K562 (cell line): ENCODE results near the gene XAB2. TPM values are rescaled to one million over a fixed set of nuclear protein-coding genes. Genes with fewer than 3 reads are reported as not detected.

ENCODE experiments used
- ATAC-seq: fragments of 200-7000 bp; cut with Tn5 transposase; 3 replicates; pipeline ENCODE4 v1.9.1; 2020; ENCODE audit warnings: moderate library complexity
- BruUV-seq: library from RNA; stranded (reverse); fragments of 400-500 nt; replicated peaks from 2 replicates; lab custom pipeline; 2021; lab: Mats Ljungman, UMichigan
- CTCF ChIA-PET: fragments of 300-600 bp; formaldehyde crosslinking; extraction: SDS; loops from one replicate; lab custom pipeline; 2021; ENCODE audit warnings: low intra/inter-chr PET ratio; lab: Yijun Ruan, JAX
- POLR2A ChIA-PET: fragments of 300-600, 350-650 bp; sonication (Branson Sonifier 250); formaldehyde crosslinking; extraction: SDS; loops from one replicate; lab custom pipeline; 2021; ENCODE audit warnings: antibody characterized with exemption, inconsistent platforms; lab: Yijun Ruan, JAX
- DNase-seq, 4 experiments: peaks; one replicate each; pipeline versions ENCODE4 v3.0.0 to v3.0.0-alpha.2; 2011 to 2018; ENCODE audit warnings: low spot score in 3 of 4, mixed read lengths in 3 of 4; ENCODE audit errors: extremely low read depth in 1 of 4
- FAIRE-seq: peaks from 2 replicates; lab custom pipeline; 2011; peaks lifted over from hg19 to GRCh38; lab: Jason Lieb, UNC
- H2AFZ ChIP-seq: 2 replicates; pipeline ENCODE4 v1.6.0; 2011; ENCODE audit warnings: low read depth, low read length, control low read depth, inconsistent platforms
- H3K27ac ChIP-seq: fragments of 200-600 bp; 3 replicates; pipeline ENCODE4 v1.8.0; 2011; ENCODE audit warnings: low read depth, mild to moderate bottlenecking, control low read depth, inconsistent platforms, low read length, moderate library complexity, mixed read lengths; ENCODE audit errors: extremely low read depth
- H3K27me3 ChIP-seq, 2 experiments: fragments of 300-600 bp in 1 of 2; 2 replicates in 1 of 2; 3 replicates in 1 of 2; pipeline versions ENCODE4 v1.6.0 to v1.8.0; 2011; ENCODE audit warnings: inconsistent platforms in 2 of 2, low read length in 2 of 2, mild to moderate bottlenecking in 1 of 2, mixed read lengths in 1 of 2, moderate library complexity in 1 of 2; ENCODE audit not compliant: control insufficient read depth in 2 of 2, insufficient read depth in 2 of 2
- H3K36me3 ChIP-seq: fragments of 300-600 bp; 3 replicates; pipeline ENCODE4 v1.8.0; 2011; ENCODE audit warnings: mild to moderate bottlenecking, low read length, inconsistent platforms; ENCODE audit not compliant: control insufficient read depth, insufficient read depth
- H3K4me1 ChIP-seq, 2 experiments: fragments of 200-600 bp in 1 of 2; replicated peaks in 1 of 2; 2 replicates in 1 of 2; 3 replicates in 1 of 2; pipeline versions ENCODE4 v1.5.1 to v1.8.0; 2011; ENCODE audit warnings: inconsistent platforms in 2 of 2, low read length in 2 of 2, mild to moderate bottlenecking in 1 of 2, mixed read lengths in 1 of 2, moderate library complexity in 1 of 2; ENCODE audit not compliant: control insufficient read depth in 2 of 2, insufficient read depth in 2 of 2
- H3K4me2 ChIP-seq: 2 replicates; pipeline ENCODE4 v1.6.1; 2011; ENCODE audit warnings: low read length, control low read depth, inconsistent platforms, mixed read lengths; ENCODE audit not compliant: insufficient read depth
- H3K4me3 ChIP-seq: fragments of 200-600 bp; sonication (generic), shearing (Covaris generic); 2 replicates; pipeline ENCODE4 v1.5.1; 2016; ENCODE audit warnings: control low read depth, inconsistent platforms
- H3K79me2 ChIP-seq: fragments of 200-600 bp; 3 replicates; pipeline ENCODE4 v1.8.0; 2011; ENCODE audit warnings: low read length, inconsistent platforms; ENCODE audit not compliant: control insufficient read depth, insufficient read depth
- H3K9ac ChIP-seq, 2 experiments: 2 replicates each; pipeline versions ENCODE4 v1.6.0 to v1.6.1; 2011; ENCODE audit warnings: low read depth in 2 of 2, low read length in 2 of 2, control low read depth in 1 of 2, inconsistent platforms in 1 of 2, mild to moderate bottlenecking in 1 of 2, mixed read lengths in 1 of 2; ENCODE audit not compliant: insufficient read depth in 1 of 2
- H3K9me1 ChIP-seq: one replicate; pipeline ENCODE4 v1.6.0; 2011; ENCODE audit warnings: inconsistent platforms, mild to moderate bottlenecking, low read length, moderate library complexity; ENCODE audit not compliant: control insufficient read depth, insufficient read depth
- H3K9me3 ChIP-seq: replicated peaks from 2 replicates; pipeline ENCODE4 v1.5.1; 2011; ENCODE audit warnings: low read depth, low read length, inconsistent platforms; ENCODE audit not compliant: control insufficient read depth, insufficient read depth
- H4K20me1 ChIP-seq: replicated peaks from 2 replicates; pipeline ENCODE4 v1.6.1; 2011; ENCODE audit warnings: low read length, inconsistent platforms, mixed read lengths; ENCODE audit not compliant: control insufficient read depth, insufficient read depth
- ATF1 ChIP-seq, 2 experiments: fragments of 450-650 bp in 1 of 2; IDR thresholded peaks; 2 replicates each; pipeline ENCODE4 v1.6.1; 2016; ENCODE audit warnings: missing compliant biosample characterization in 1 of 2, missing genetic modification characterization in 1 of 2
- E2F4 ChIP-seq: sonication (generic); formaldehyde crosslinking; IDR thresholded peaks from 2 replicates; pipeline ENCODE4 v1.8.0; 2022; ENCODE audit warnings: mild to moderate bottlenecking, low read depth, missing genetic modification reagents
- KDM1A ChIP-seq, 2 experiments: fragments of 450-650 bp; IDR thresholded peaks; 2 replicates each; pipeline ENCODE4 v1.6.1; 2016; ENCODE audit warnings: mild to moderate bottlenecking in 2 of 2
- MBD2 ChIP-seq: sonication (generic); IDR thresholded peaks from 2 replicates; pipeline ENCODE4 v1.6.1; 2016; ENCODE audit warnings: low read depth, borderline replicate concordance
- MEF2A ChIP-seq: IDR thresholded peaks from 2 replicates; pipeline ENCODE4 v1.6.1; 2011; ENCODE audit warnings: low read depth, mild to moderate bottlenecking, low read length, moderate library complexity; ENCODE audit not compliant: control insufficient read depth
- MYC ChIP-seq, 2 experiments: fragments of 250-450 bp in 1 of 2; sonication (Bioruptor Pico) in 1 of 2; IDR thresholded peaks; 2 replicates each; pipeline versions ENCODE4 v1.5.1 to v1.6.1; 2012 to 2021; ENCODE audit warnings: low read depth in 2 of 2, borderline replicate concordance in 1 of 2, improper control_type of control experiment in 1 of 2, low read length in 1 of 2, mild to moderate bottlenecking in 1 of 2, moderate library complexity in 1 of 2
- NR2C2 ChIP-seq, 2 experiments: fragments of 200-800 bp in 1 of 2; sonication (Bioruptor generic) in 1 of 2; sonication (generic) in 1 of 2; formaldehyde crosslinking in 1 of 2; IDR thresholded peaks; 2 replicates each; pipeline versions ENCODE4 v1.6.1 to v1.8.0; 2016 to 2022; ENCODE audit warnings: mild to moderate bottlenecking in 1 of 2, missing compliant biosample characterization in 1 of 2, missing genetic modification characterization in 1 of 2, missing genetic modification reagents in 1 of 2
- RBBP5 ChIP-seq: fragments of 200-600 bp; sonication (generic); IDR thresholded peaks from 2 replicates; pipeline ENCODE4 v1.6.1; 2012; ENCODE audit warnings: borderline replicate concordance, mild to moderate bottlenecking, low read length, control low read depth, inconsistent platforms; ENCODE audit not compliant: insufficient read depth, poor library complexity, severe bottlenecking
- RBM14 ChIP-seq: fragments of 200-400 bp; formaldehyde crosslinking; IDR thresholded peaks from 2 replicates; pipeline ENCODE4 v1.6.1; 2018; ENCODE audit warnings: low read depth, mild to moderate bottlenecking, low read length, moderate library complexity, borderline replicate concordance; ENCODE audit not compliant: insufficient read depth
- ZBTB11 ChIP-seq, 3 experiments: fragments of 200-800 bp in 1 of 3; fragments of 250-450 bp in 1 of 3; fragments of 450-650 bp in 1 of 3; sonication (Bioruptor Pico) in 1 of 3; sonication (Bioruptor generic) in 1 of 3; formaldehyde crosslinking in 1 of 3; IDR thresholded peaks; 2 replicates each; pipeline versions ENCODE4 v1.6.1 to v1.8.0; 2016 to 2022; ENCODE audit warnings: mild to moderate bottlenecking in 2 of 3, missing genetic modification characterization in 2 of 3, missing compliant biosample characterization in 1 of 3, moderate library complexity in 1 of 3
- ZBTB12 ChIP-seq: fragments of 250-450 bp; sonication (Bioruptor Pico); IDR thresholded peaks from 2 replicates; pipeline ENCODE4 v1.4.0; 2020
- ZBTB26 ChIP-seq: fragments of 450-650 bp; formaldehyde crosslinking; IDR thresholded peaks from 2 replicates; pipeline ENCODE4 v1.4.0; 2022; ENCODE audit warnings: missing genetic modification characterization
- ZBTB8A ChIP-seq: fragments of 450-650 bp; IDR thresholded peaks from 2 replicates; pipeline ENCODE4 v1.6.1; 2018; ENCODE audit warnings: mild to moderate bottlenecking, moderate library complexity; ENCODE audit not compliant: partially characterized antibody
- WGBS: fragments of 100-300 bp; shearing (Covaris generic); methylation state at CpG from one replicate; pipeline ENCODE4 v1.1.6; 2016; ENCODE audit warnings: low coverage, mixed read lengths; ENCODE audit not compliant: insufficient coverage; ENCODE audit errors: missing lambda C conversion rate; 5-methylcytosine and 5-hydroxymethylcytosine counted together
- in situ Hi-C: fragments of 300-500 bp; cut with MboI; formaldehyde crosslinking; loops from 4 replicates; pipeline ENCODE4 v1.15.0; 2018; ENCODE audit warnings: inconsistent platforms, mixed read lengths
- intact Hi-C: fragments of 100-400 bp; cut with micrococcal nuclease; formaldehyde crosslinking; loops from 2 replicates; pipeline ENCODE4 v1.14.2; 2022
- polyA plus RNA-seq, 8 experiments: library from polyadenylated mRNA; depleted of rRNA in 4 of 8; stranded (reverse) in 5 of 8; unstranded in 3 of 8; fragments of >200 nt; fragmentation: Nextera tagmentation in 2 of 8; fragmentation: Illumina TruSeq in 1 of 8; extraction: Ambion mirVana in 2 of 8; extraction: Trizol in 1 of 8; gene quantifications; 2 replicates each; pipeline versions ENCODE4 v1.2.1 to v1.2.3, GENCODE V29; 2011 to 2014; ENCODE audit warnings: inconsistent platforms in 1 of 8, missing spikeins in 1 of 8
- total RNA-seq, 7 experiments: library from RNA; depleted of rRNA in 6 of 7; stranded (reverse); fragments of >200 nt in 6 of 7; fragmentation: Illumina TruSeq in 2 of 7; extraction: Trizol in 2 of 7; gene quantifications; 2 replicates each; pipeline versions ENCODE4 v1.2.1 to v1.2.3, GENCODE V29; 2011 to 2021; ENCODE audit warnings: low replicate concordance in 1 of 7

XAB2 gene
- total and polyA plus RNA-seq, 9 of the 15 experiments (the other 6 are each of a cell fraction or from before 2014, with no cell fraction given): 0.21 to 58.3 (median 20.0) TPM

GRCh38 chr19:7643031-7643415 lies 13.7 kb upstream of the XAB2 start:
- BruUV-seq: no TSS peak
- in situ Hi-C loops (no loop called here), intact Hi-C loops (no loop called here)
- Histone ChIP-seq H3K9me3 (peaks cover 6% of the 10 kb centered on the region; the same call in 1 of the 2 replicates), H3K9me1 (no peaks in the 10 kb centered on the region), H3K36me3 (peaks cover 77% of the 10 kb centered on the region; the same call in 2 of the 3 replicates), H3K4me3 (no peak overlapping the region), H3K4me2 (no peak overlapping the region), H3K4me1 (peaks cover 3 to 73% of the 10 kb centered on the region in 2 experiments; a peak in 4 of 5 replicates), H3K9ac (0 out of 4 replicates have a peak overlapping the region, but pooled peaks of 1 of the 2 experiments have one; percentile 14), H2AFZ (no peak overlapping the region), H3K79me2 (peaks cover 26% of the 10 kb centered on the region), H4K20me1 (peaks cover 21% of the 10 kb centered on the region), H3K27me3 (no peaks in the 10 kb centered on the region; a peak in 1 of 5 replicates), H3K27ac (no peak overlapping the region)
- POLR2A ChIA-PET: no interaction called here
- no peak for FAIRE-seq
- no peak for ATAC-seq
- CTCF ChIA-PET: no interaction called here
- DNase-seq: no peak
- WGBS: 96% methylated on average over 5 of the region's 8 CpGs
- TF ChIP-seq NR2C2 (CRISPR knock-in tag; IDR thresholded peaks at IDR 0.05) (no peak), NR2C2 (tag; IDR thresholded peaks at IDR 0.05) (no peak), KDM1A (IDR thresholded peaks at IDR 0.05) (no peak), MEF2A (no peak), RBM14 (no peak), MYC (IDR thresholded peaks at IDR 0.05; ENCODE audit: low read depth, low read length) (no peak), MYC (CRISPR knock-in tag; IDR thresholded peaks at IDR 0.05; ENCODE audit: borderline replicate concordance, low read depth) (no peak), MBD2 (no peak), ATF1 (CRISPR knock-in tag; IDR thresholded peaks at IDR 0.05) (no peak), ATF1 (tag; IDR thresholded peaks at IDR 0.05) (no peak), E2F4 (CRISPR knock-in tag) (no peak), ZBTB26 (no peak), RBBP5 (no peak), ZBTB12 (CRISPR knock-in tag) (no peak), ZBTB11 (CRISPR knock-in tag; IDR thresholded peaks at IDR 0.05) (no peak), ZBTB8A (no peak)
